Cardiac fibroblast (primary cell): ENCODE data around the gene FSTL4.

ENCODE experiments used
- DNase-seq, 2 donors: peaks; one replicate each; pipeline versions ENCODE4 v3.0.0 to v3.0.0-alpha.2; 2010; ENCODE audit warnings: low read depth in 2 of 2
- H3K4me3 ChIP-seq, 2 donors: replicated peaks in 1 of 2; 1 replicate in 1 of 2; 2 replicates in 1 of 2; pipeline ENCODE4 v1.5.1; 2011; ENCODE audit warnings: low read depth in 2 of 2, low read length in 2 of 2, mild to moderate bottlenecking in 2 of 2, moderate library complexity in 1 of 2
- TF ChIP-seq, protein P1 (sequence below): IDR thresholded peaks from one replicate; pipeline ENCODE4 v1.5.1; 2011; ENCODE audit warnings: low read depth, mild to moderate bottlenecking, low read length, inconsistent platforms

FSTL4 gene

DNA sequence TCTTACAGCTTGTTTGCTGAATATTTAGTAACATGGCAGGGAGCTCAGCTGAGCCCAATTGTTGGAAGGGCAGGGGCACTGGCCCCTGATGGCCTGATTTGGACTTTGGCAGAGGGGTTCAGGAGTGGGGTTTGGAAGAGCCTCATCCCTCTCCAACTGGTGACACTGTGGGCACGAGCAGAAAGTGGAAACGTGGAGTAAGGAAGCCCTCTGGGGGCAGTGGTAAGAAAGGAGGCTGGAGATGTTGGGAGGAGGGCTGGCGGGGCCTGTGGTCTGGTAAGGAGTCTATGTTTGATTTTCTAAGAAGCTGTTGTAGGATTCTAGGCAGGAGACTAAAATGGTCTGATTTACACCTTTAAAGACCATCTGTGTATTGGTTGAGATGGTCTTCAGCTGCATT lies 351.6 kb downstream of the FSTL4 start:
- TF ChIP-seq, protein P1, sequence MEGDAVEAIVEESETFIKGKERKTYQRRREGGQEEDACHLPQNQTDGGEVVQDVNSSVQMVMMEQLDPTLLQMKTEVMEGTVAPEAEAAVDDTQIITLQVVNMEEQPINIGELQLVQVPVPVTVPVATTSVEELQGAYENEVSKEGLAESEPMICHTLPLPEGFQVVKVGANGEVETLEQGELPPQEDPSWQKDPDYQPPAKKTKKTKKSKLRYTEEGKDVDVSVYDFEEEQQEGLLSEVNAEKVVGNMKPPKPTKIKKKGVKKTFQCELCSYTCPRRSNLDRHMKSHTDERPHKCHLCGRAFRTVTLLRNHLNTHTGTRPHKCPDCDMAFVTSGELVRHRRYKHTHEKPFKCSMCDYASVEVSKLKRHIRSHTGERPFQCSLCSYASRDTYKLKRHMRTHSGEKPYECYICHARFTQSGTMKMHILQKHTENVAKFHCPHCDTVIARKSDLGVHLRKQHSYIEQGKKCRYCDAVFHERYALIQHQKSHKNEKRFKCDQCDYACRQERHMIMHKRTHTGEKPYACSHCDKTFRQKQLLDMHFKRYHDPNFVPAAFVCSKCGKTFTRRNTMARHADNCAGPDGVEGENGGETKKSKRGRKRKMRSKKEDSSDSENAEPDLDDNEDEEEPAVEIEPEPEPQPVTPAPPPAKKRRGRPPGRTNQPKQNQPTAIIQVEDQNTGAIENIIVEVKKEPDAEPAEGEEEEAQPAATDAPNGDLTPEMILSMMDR: no peak
- H3K4me3 ChIP-seq: no peak overlapping the region
- no peak for DNase-seq

DNA sequence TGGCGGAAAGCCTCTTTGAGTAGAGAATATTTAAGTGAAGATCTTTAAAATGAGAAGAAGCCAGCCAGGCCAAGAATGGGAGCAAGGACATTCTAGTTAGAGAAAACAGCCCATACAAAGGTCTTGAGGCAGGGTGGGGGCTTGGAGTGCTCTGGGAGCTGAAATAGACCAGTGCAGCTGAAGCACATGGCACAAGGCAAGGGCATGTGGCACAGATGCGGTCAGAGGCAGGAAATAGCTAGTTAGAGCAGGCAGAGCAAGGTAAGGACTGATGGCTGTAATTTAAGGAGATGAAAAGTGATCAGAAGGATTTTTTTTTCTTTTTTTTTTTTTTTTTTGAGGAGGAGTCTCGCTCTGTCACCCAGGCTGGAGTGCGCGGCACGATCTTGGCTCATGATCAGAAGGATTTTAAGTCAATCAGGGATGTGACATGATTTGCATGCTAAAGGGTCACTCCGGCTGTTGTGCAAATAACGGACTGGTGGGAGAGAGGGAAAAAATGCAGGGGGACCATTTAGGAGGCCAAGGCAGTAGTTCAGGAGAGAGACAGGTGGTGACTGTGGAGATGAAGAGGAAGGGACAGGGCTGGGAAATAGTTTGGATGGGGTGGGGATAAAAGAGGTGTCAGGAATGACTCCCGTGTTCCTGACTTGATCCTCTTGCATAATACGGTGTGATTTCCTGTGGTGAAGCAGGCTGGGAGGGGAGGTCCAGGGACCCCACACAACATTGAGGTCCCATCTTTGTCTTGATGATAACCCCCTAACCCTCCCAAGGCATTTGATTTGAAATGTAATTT lies 352.9 kb downstream of the FSTL4 start:
- H3K4me3 ChIP-seq: no peak overlapping the region
- TF ChIP-seq, protein P1: no peak
- DNase-seq: no peak

DNA sequence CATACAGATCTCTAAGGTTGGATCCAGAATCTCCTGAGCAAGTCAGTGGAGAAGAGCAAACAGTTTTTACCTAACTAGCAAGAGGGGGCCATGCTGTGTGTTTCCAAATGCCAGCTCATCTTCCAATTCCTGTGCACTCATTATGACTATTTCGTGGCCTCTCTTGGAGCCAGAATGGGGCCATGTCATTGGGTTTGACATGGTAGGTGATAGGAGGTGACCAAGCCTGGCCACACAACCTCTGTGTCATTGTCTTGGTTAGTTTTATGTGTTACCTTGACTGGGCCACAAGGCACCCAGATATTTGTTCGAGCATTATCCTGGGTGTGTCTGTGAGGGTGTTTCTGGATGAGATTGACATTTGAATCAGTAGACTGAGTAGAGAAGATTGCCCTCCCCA lies 354.4 kb downstream of the FSTL4 start:
- no peak overlapping the region for H3K4me3 ChIP-seq
- DNase-seq: no peak
- TF ChIP-seq, protein P1: no peak

DNA sequence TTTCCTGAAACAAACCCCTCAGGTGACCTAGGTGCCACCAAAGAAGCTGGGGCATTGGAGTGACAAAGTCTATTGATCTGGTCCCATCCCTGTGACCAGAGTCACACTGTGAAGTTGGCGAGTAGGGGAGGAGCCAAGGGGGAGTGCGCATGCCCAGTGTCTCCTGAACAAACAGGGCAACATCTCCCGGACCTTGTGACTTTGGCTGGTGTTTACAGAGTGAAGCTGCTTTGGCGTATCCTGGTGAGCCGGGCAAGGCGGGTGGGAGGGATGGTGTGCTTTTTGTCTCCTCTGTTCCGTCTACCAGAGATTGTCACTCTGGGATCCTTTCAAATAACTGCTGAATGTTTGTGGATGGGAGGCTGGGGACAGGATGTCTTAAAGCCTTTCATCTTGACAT lies 356.1 kb downstream of the FSTL4 start:
- no peak for DNase-seq
- no peak overlapping the region for H3K4me3 ChIP-seq
- TF ChIP-seq, protein P1: no peak

DNA sequence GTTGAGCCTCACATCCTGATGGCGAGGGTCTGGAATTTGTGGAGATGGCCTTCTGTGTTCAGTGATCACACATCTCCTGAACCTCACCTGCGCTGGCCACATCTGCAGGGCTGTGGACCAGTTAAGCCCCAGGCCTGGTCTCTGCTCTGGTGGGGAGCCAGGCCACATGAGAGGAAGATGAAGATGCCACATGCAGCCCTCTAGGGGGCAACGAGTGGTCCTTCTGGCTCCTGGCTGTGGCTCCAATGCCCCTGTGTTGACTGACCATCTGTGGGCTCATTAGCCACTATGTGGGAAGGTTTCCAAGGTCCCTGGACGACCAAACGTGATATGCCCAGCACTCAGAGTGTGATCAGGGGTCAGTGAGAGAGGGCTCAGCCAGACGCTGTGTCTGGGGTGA lies 357.5 kb downstream of the FSTL4 start:
- H3K4me3 ChIP-seq: no peak overlapping the region
- no peak for DNase-seq
- TF ChIP-seq, protein P1: no peak

DNA sequence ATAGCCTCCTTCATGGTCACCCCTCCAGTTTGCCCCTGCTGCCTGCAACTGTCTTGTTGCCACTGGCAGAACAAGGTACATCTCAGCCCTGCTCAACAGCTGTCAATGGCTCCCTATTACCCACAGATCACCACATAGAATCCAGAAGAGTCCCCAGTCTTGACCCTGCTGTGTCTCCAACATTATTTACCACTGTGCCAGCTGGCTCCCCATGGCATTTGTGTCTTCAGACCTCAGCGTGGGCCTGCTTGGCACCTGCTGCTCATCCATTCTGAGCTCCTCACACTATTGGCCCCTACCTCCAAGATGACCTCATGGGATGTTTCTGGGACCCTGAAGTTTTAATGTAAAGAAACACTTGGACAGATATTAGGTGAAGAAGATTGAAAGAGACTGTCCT lies 358.7 kb downstream of the FSTL4 start:
- no peak overlapping the region for H3K4me3 ChIP-seq
- TF ChIP-seq, protein P1: no peak
- no peak for DNase-seq

DNA sequence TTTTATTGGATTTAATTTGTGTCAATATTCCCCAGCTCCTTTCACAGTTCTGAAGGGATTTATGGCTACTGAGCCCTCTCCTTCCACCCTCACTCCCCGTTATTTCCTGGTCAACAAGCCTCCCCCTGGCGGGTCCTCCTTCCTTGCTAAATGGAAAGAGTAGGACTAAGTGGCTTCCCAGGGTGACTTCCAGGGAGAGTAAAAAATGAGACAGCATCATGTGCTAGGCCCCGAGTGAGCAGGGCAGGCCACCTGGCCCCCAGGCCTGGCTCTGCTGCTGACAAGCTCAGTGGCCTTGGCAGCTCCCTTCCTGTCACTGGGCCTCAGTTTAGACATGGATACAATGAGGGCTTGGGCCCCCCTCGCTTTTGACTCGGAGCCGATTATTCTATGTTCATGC lies 359.3 kb downstream of the FSTL4 start:
- no peak for DNase-seq
- TF ChIP-seq, protein P1: no peak
- H3K4me3 ChIP-seq: no peak overlapping the region
